Measurements from ENCODE around the gene DYSF.
"Not testable (repeated sequence)": the region's sequence is repeated elsewhere in the genome, so short reads cannot be mapped to it uniquely, and the experiment has no call there.

DYSF gene

GRCh38 chr2:71473346-71474031 lies 20.1 kb downstream of the DYSF start:
- DNase-seq: no peak

- DNase-seq: no peak
These were observed 20.9 kb downstream of the DYSF start for GRCh38 chr2:71474116-71474743.

- DNase-seq: no peak
These were observed 21.5 kb downstream of the DYSF start for GRCh38 chr2:71474744-71475397.

- DNase-seq: no peak
These were observed 23.1 kb downstream of the DYSF start for GRCh38 chr2:71476495-71476894.

GRCh38 chr2:71477231-71477691 lies 23.9 kb downstream of the DYSF start:
- no peak for DNase-seq

- no peak for DNase-seq
These were observed 25.4 kb downstream of the DYSF start for GRCh38 chr2:71478806-71479205.

- no peak for DNase-seq
These were observed 25.9 kb downstream of the DYSF start for GRCh38 chr2:71479261-71479660.

- no peak for DNase-seq
These were observed 27.8 kb downstream of the DYSF start for GRCh38 chr2:71481111-71481510.

- no peak for DNase-seq
These were observed 28.7 kb downstream of the DYSF start for GRCh38 chr2:71482055-71482454.

GRCh38 chr2:71483246-71483645 lies 29.9 kb downstream of the DYSF start:
- no peak for DNase-seq

GRCh38 chr2:71484354-71484753 lies 31.0 kb downstream of the DYSF start:
- DNase-seq: no peak

GRCh38 chr2:71486881-71487640 lies 33.7 kb downstream of the DYSF start:
- no peak for DNase-seq

GRCh38 chr2:71491551-71491950 lies 38.2 kb downstream of the DYSF start:
- DNase-seq: not testable (repeated sequence)

GRCh38 chr2:71492112-71492511 lies 38.8 kb downstream of the DYSF start:
- no peak for DNase-seq

GRCh38 chr2:71494091-71494490 lies 40.7 kb downstream of the DYSF start:
- DNase-seq: no peak

- no peak for DNase-seq
These were observed 41.3 kb downstream of the DYSF start for GRCh38 chr2:71494523-71495155.

- DNase-seq: no peak
These were observed 42.9 kb downstream of the DYSF start for GRCh38 chr2:71496156-71496770.

GRCh38 chr2:71498261-71498701 lies 44.9 kb downstream of the DYSF start:
- no peak for DNase-seq

- no peak for DNase-seq
These were observed 46.3 kb downstream of the DYSF start for GRCh38 chr2:71499691-71500090.

- DNase-seq: no peak
These were observed 47.2 kb downstream of the DYSF start for GRCh38 chr2:71500426-71501079.

- no peak for DNase-seq
These were observed 49.8 kb downstream of the DYSF start for GRCh38 chr2:71502941-71503738.
